ENCODE measurements around the gene RPH3AL.

The RPH3AL gene

DNA sequence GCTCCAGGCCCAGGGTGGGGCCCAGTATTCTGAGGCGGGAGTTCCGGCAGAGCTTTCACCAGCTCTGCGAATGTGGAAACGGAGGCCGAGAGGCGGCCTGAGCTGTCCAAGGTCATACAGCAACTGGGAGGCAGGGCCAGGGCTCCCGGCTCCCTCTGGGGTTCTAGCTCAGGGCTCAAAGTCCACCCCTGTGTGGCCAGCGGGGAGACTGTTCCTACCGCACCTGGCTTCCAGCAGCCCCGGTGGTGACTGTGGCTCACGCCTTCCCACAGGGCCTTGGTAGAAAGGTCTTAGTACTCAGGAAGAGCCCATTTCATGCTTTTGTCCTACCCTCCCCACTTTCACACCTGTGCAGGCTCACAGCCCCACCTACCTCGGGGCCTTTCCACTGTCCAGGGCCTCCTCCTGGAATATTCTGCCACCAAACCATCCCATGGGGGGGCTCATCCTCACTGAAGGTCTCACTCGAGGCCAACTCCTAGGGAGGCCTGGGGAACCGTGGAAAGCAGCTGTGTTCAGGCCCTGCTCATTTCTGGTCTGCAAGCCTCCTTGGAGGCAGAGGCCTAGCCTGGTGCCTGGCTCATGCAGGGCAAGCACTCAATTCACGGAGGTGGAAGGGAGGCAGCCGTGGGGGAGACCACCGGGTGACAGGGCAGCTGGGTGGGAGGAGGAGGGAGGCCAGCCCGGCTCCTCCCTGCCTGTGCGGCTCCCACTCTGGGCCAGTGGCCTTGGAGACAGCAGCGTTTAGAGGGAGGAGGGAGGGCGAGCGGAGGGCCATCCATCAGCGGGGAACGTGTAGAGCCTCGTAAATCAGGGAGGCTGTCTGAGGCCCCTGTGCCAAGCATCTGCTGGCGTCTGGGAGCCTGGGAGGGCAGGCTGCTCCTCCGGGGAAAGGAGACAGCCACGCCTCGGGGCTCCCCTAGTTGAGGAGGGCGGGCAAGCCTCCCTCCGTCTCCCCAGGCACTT lies 158.5 kb downstream of the RPH3AL start:
- TF ChIP-seq, protein P1, sequence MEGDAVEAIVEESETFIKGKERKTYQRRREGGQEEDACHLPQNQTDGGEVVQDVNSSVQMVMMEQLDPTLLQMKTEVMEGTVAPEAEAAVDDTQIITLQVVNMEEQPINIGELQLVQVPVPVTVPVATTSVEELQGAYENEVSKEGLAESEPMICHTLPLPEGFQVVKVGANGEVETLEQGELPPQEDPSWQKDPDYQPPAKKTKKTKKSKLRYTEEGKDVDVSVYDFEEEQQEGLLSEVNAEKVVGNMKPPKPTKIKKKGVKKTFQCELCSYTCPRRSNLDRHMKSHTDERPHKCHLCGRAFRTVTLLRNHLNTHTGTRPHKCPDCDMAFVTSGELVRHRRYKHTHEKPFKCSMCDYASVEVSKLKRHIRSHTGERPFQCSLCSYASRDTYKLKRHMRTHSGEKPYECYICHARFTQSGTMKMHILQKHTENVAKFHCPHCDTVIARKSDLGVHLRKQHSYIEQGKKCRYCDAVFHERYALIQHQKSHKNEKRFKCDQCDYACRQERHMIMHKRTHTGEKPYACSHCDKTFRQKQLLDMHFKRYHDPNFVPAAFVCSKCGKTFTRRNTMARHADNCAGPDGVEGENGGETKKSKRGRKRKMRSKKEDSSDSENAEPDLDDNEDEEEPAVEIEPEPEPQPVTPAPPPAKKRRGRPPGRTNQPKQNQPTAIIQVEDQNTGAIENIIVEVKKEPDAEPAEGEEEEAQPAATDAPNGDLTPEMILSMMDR (IDR thresholded peaks at IDR 0.05; ENCODE audit: low read depth, low read length): no peak
- Histone ChIP-seq H3K4me3 (ENCODE audit: low read depth, low read length) (no peak overlapping the region; the same call in 1 of the 2 replicates), H3K36me3 (no peaks in the 10 kb centered on the region), H3K27ac (peak overlapping the region; percentile 89), H3K27me3 (ENCODE audit: insufficient read depth, low read depth, severe bottlenecking) (no peaks in the 10 kb centered on the region), H3K9me3 (ENCODE audit: severe bottlenecking) (no peaks in the 10 kb centered on the region)
- peak; percentile 91 for DNase-seq

DNA sequence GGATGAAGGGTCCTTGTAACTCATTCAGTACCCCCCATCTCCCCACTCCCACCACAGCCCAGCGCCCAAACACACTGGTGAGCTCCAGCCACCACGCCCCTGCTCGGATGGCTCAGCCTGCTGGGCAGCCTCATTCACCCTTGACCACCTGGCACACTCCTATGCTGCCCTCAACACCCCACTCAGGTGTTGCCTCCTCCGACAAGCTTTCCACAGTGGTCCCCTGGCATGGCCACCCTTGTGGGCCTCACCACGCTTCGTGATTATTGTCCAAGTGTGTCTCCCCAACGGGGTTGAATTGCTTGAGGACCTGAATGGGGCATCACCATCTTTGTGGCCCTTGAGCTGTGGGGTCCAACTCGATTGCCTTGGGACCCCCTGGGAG lies 159.2 kb downstream of the RPH3AL start:
- H3K27ac ChIP-seq: peak overlapping the region; percentile 89
- no peak overlapping the region for H3K4me3 ChIP-seq (ENCODE audit: low read depth, low read length)
- H3K27me3 ChIP-seq (ENCODE audit: insufficient read depth, low read depth, severe bottlenecking): no peaks in the 10 kb centered on the region
- DNase-seq: no peak
- H3K36me3 ChIP-seq: no peaks in the 10 kb centered on the region
- no peaks in the 10 kb centered on the region for H3K9me3 ChIP-seq (ENCODE audit: severe bottlenecking)
- TF ChIP-seq, protein P1 (IDR thresholded peaks at IDR 0.05; ENCODE audit: low read depth, low read length): no peak

GRCh38 chr17:192666-193425 lies 159.8 kb downstream of the RPH3AL start:
- TF ChIP-seq, protein P1 (IDR thresholded peaks at IDR 0.05; ENCODE audit: low read depth, low read length): no peak
- H3K27me3 ChIP-seq (ENCODE audit: insufficient read depth, low read depth, severe bottlenecking): no peaks in the 10 kb centered on the region
- no peak overlapping the region for H3K4me3 ChIP-seq (ENCODE audit: low read depth, low read length)
- H3K9me3 ChIP-seq (ENCODE audit: severe bottlenecking): no peaks in the 10 kb centered on the region
- DNase-seq: no peak
- no peak overlapping the region for H3K27ac ChIP-seq
- no peaks in the 10 kb centered on the region for H3K36me3 ChIP-seq

DNA sequence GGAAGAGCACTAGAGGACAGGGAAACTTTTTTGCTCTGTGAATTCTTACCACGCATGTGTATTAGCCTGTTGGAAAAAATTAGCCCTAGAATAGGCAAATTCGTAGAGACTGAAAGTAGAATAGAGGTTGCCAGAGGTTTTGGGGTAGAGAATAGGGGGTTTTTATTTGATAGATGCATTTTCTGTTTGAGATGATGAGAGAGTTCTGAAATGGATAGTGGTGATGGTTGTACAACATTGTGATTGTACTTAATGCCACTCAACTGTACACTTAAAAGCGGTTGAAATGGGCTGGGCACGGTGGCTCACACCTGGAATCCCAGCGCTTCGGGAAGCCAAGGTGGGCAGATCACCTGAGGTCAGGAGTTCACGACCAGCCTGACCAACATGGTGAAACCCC lies 163.2 kb downstream of the RPH3AL start:
- Histone ChIP-seq H3K36me3 (no peaks in the 10 kb centered on the region), H3K4me3 (ENCODE audit: low read depth, low read length) (no peak overlapping the region), H3K27ac (no peak overlapping the region), H3K27me3 (ENCODE audit: insufficient read depth, low read depth, severe bottlenecking) (no peaks in the 10 kb centered on the region), H3K9me3 (ENCODE audit: severe bottlenecking) (no peaks in the 10 kb centered on the region)
- DNase-seq: no peak
- TF ChIP-seq, protein P1 (IDR thresholded peaks at IDR 0.05; ENCODE audit: low read depth, low read length): no peak

DNA sequence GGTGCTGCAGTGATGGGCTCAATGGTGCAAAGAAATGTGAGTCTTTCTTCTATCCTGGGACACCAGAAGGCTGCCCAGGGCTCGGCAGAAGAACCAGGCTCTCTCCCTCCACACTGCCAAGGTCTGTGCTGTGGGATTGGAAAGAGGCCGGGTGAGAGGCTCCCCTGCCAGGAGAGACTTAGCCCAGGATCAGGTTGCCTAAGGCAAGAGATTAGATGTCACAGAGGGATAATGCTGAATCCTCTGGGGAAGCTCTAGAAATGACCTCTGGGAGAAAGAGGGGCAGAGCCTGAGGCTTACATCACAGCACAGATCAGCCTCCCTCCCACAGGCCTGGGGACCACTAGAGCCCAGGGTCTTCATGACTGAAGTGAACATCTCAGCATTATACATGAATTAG lies 165.5 kb downstream of the RPH3AL start:
- TF ChIP-seq, protein P1 (IDR thresholded peaks at IDR 0.05; ENCODE audit: low read depth, low read length): no peak
- Histone ChIP-seq H3K27me3 (ENCODE audit: insufficient read depth, low read depth, severe bottlenecking) (no peaks in the 10 kb centered on the region), H3K4me3 (ENCODE audit: low read depth, low read length) (no peak overlapping the region), H3K27ac (peak overlapping the region; percentile 76), H3K9me3 (ENCODE audit: severe bottlenecking) (no peaks in the 10 kb centered on the region), H3K36me3 (no peaks in the 10 kb centered on the region)
- peak; percentile 84 for DNase-seq
